ENCODE results near the gene PEX14. TPM values are rescaled to one million over a fixed set of nuclear protein-coding genes. Genes with fewer than 3 reads are reported as not detected.
"Not testable (repeated sequence)": the region's sequence is repeated elsewhere in the genome, so short reads cannot be mapped to it uniquely, and the experiment has no call there.

The PEX14 gene
- total RNA-seq, 4 donors from 2014 or later: 10.1 to 22.7 (median 15.1) TPM

DNA sequence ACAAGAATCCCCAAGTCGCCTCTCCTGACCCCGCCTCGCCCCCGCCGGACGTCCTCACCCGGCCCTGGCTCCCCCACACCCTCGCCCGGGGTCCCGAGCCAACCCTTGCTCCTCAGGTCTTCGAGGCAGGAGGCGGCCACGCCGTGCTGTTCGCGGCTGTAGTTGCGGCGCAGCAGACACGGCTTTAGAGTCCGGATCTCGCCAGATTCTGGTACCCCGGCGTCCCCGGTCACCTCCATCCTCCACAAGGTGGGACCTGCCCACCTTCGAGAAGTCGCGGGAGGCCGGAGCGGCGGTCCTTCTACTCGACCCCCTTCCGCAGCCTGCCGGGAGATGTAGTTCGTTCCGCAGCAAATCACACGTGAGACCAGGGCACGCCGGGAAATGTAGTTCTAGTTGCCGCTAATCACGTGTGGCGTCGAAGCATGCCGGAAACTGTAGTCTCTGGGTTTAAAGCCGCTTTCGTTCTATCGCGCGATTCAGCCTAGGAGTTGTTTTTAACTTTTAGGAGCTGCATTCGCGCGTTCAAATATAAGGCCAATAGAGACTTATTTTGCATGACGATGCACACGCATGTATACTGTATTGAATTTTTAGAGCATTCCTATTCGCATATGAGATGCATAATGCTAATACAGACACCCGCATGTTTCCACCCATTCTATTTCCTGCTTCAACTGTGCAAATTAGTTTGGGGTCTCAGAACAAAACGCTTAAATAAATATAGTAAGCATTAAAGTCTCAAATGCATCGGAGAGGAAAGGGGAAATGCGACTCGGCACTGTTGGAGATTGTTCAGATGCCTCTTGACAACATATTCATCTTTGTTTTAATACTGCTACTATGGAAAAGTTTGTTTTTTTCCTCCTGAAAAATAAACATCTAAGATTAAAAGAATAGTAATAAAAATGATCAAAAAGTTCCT, 2.3 kb upstream of the PEX14 start, which contains the start of gene DFFA:
Gene DFFA, minus strand, starts transcription at position 310 of the 925 bp plus-strand sequence. Its CDS starts 71 bp downstream, at position 239.
- Histone ChIP-seq H3K27me3 (no peaks in the 10 kb centered on the region), H3K36me3 (peaks cover 0 to 25% of the 10 kb centered on the region in 2 donors), H3K4me1 (peaks cover 3 to 46% (median 9%) of the 10 kb centered on the region in 3 donors), H3K4me3 (peak within 1 kb of the TSS; percentile 71 to 88), H3K27ac (peak within 1 kb of the TSS; percentile 41 to 87 (median 82)), H3K9me3 (no peaks in the 10 kb centered on the region)
- TF ChIP-seq, protein P1, sequence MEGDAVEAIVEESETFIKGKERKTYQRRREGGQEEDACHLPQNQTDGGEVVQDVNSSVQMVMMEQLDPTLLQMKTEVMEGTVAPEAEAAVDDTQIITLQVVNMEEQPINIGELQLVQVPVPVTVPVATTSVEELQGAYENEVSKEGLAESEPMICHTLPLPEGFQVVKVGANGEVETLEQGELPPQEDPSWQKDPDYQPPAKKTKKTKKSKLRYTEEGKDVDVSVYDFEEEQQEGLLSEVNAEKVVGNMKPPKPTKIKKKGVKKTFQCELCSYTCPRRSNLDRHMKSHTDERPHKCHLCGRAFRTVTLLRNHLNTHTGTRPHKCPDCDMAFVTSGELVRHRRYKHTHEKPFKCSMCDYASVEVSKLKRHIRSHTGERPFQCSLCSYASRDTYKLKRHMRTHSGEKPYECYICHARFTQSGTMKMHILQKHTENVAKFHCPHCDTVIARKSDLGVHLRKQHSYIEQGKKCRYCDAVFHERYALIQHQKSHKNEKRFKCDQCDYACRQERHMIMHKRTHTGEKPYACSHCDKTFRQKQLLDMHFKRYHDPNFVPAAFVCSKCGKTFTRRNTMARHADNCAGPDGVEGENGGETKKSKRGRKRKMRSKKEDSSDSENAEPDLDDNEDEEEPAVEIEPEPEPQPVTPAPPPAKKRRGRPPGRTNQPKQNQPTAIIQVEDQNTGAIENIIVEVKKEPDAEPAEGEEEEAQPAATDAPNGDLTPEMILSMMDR (IDR thresholded peaks at IDR 0.05): no peak
- TF ChIP-seq POLR2A (IDR thresholded peaks at IDR 0.05): peak in 1 of 2 donors; percentile 39
- TF ChIP-seq POLR2AphosphoS5 (IDR thresholded peaks at IDR 0.05): peak; percentile 62
- WGBS, 2 donors (ENCODE audit: low coverage in 1 of 2): 1 to 7% methylated on average over 8 to 29 of the region's 59 CpGs
- peak; percentile 97 for ATAC-seq

DNA sequence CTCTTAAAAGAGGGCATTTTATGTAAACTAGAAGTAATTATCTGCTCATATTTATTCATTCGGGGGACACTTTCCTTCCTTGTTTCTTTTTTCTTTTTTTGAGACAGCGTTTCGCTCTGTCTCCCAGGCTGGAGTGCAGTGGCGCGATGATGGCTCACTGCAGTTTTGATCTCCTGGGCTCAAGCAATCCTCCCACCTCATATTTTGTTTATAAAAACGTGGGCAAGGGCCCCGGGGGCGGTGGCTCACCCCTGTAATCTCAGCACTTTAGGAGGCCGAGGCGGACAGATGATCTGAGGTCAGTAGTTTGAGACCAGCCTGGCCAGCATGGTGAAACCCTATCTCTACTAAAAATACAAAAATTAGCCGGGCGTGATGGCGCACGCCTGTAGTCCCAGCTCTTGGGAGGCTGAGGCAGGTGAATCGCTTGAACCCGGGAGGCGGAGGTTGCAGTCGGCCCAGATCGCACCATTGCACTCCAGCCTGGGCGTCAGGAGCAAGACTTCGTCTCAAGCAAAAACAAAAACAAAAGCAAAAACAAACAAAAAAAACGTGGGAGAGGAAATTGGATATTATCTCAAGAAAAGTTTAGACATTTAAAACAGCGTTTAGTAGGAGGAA, 1.5 kb upstream of the PEX14 start:
- peaks cover 3 to 46% (median 9%) of the 10 kb centered on the region in 3 donors for H3K4me1 ChIP-seq
- H3K36me3 ChIP-seq: peaks cover 0 to 17% of the 10 kb centered on the region in 2 donors
- TF ChIP-seq EP300 (IDR thresholded peaks at IDR 0.05) (no peak), POLR2AphosphoS5 (IDR thresholded peaks at IDR 0.05) (no peak), POLR2A (IDR thresholded peaks at IDR 0.05) (no peak)
- TF ChIP-seq, protein P1 (IDR thresholded peaks at IDR 0.05): no peak
- peak overlapping the region in 1 of 2 donors; percentile 88 for H3K4me3 ChIP-seq
- no peaks in the 10 kb centered on the region for H3K27me3 ChIP-seq
- WGBS, 2 donors (ENCODE audit: low coverage in 1 of 2): 75 to 85% methylated on average over 10 to 12 of the region's 23 CpGs
- no peak for ATAC-seq
- H3K27ac ChIP-seq: no peak overlapping the region
- no peaks in the 10 kb centered on the region for H3K9me3 ChIP-seq

DNA sequence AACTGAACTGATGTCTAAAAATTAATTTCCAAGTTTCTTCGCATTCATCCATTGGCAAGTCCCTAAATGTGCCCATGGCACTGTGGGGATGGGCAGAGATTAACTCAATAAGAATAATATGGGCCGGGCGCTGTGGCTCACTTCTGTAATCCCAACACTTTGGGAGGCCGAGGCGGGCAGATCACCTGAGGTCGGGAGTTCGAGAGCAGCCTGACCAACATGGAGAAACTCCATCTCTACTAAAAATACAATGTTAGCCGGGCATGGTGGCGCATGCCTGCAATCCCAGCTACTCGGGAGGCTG, 489 bp upstream of the PEX14 start:
- H3K27me3 ChIP-seq, H3K36me3 ChIP-seq, H3K9me3 ChIP-seq, ATAC-seq: not testable (repeated sequence)
- WGBS, 2 donors (ENCODE audit: low coverage in 1 of 2): 97 to 100% methylated on average over 6 to 9 of the region's 10 CpGs
- Histone ChIP-seq H3K27ac (peak overlapping the region in 3 of 4 donors; percentile 81 to 91 (median 86)), H3K4me3 (peak overlapping the region; percentile 76 to 93), H3K4me1 (peaks cover 3 to 46% (median 9%) of the 10 kb centered on the region in 3 donors)

DNA sequence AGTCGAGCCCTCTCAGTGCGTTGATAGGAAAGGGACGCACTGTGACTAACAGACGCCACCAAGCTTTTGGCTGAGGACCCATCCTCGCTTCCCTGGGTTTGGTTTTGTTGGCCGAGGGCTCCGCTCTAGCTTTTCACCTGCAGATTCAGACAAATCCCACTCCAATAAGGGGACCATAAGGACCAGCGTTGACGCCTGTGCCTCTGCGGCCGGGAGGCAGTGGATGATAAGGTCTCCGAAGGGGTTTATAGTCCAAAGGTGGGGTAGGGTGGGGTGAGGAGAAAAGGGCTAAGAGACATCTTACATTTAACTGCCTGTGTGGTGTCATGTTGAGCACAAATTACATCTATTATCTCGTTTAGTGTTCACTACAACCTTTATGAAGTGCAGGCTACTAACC, 760 bp downstream of the PEX14 start:
- Histone ChIP-seq H3K27ac (peak overlapping the region in 3 of 4 donors; percentile 81 to 91 (median 86)), H3K36me3 (no peaks in the 10 kb centered on the region), H3K4me1 (peaks cover 3 to 46% (median 9%) of the 10 kb centered on the region in 3 donors), H3K27me3 (no peaks in the 10 kb centered on the region), H3K9me3 (no peaks in the 10 kb centered on the region), H3K4me3 (peak overlapping the region; percentile 76 to 93)
- TF ChIP-seq POLR2AphosphoS5 (IDR thresholded peaks at IDR 0.05) (no peak), POLR2A (IDR thresholded peaks at IDR 0.05) (no peak), EP300 (IDR thresholded peaks at IDR 0.05) (no peak)
- TF ChIP-seq, protein P1 (IDR thresholded peaks at IDR 0.05): no peak
- ATAC-seq: no peak
- 0 to 5% methylated on average over 6 to 11 of the region's 13 CpGs for WGBS, 2 donors (ENCODE audit: low coverage in 1 of 2)

DNA sequence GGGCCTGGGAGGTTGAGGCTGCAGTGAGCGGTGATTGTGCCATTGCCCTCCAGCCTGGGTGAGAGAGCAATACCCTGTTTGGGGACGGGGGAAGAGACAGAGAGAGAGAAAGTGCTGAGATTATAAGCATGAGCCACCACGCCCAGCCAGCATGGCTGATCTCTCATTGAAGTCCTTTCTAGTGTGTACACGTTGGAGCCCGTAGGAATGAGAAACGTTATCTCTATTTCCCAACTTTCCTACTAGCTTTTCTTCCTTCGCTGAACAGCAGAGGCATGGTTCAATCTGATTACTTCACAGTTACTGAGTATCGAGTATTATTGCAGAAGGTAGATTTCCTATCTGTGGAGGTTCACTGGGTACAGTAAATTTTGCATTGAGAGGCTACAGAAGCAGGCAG, 4.5 kb downstream of the PEX14 start:
- 55 to 75% methylated on average over 4 to 8 of the region's 8 CpGs for WGBS, 2 donors (ENCODE audit: low coverage in 1 of 2)

More for the DNA sequence above, 4.5 kb downstream of the PEX14 start:
- Histone ChIP-seq H3K9me3 (no peaks in the 10 kb centered on the region), H3K36me3 (peaks cover 0 to 4% of the 10 kb centered on the region in 2 donors), H3K4me3 (no peak overlapping the region), H3K27ac (no peak overlapping the region), H3K27me3 (no peaks in the 10 kb centered on the region), H3K4me1 (peaks cover 0 to 25% (median 9%) of the 10 kb centered on the region in 3 donors)
- no peak for ATAC-seq
- TF ChIP-seq POLR2A (IDR thresholded peaks at IDR 0.05) (no peak), EP300 (IDR thresholded peaks at IDR 0.05) (no peak), POLR2AphosphoS5 (IDR thresholded peaks at IDR 0.05) (no peak)
- TF ChIP-seq, protein P1 (IDR thresholded peaks at IDR 0.05): no peak

All from gastroesophageal sphincter (tissue), 4 donors.